Karpas-422 (cell line): Measurements from ENCODE around the gene KSR1. TPM values are rescaled to one million over a fixed set of nuclear protein-coding genes. Genes with fewer than 3 reads are reported as not detected.

Source experiments
- DNase-seq: peaks from one replicate; pipeline ENCODE4 v3.0.0-alpha.2; 2015
- H2AFZ ChIP-seq: fragments of 200-600 bp; sonication (generic); 2 replicates; pipeline ENCODE4 v1.6.1; 2014; ENCODE audit warnings: antibody characterized with exemption, low read length, mixed read lengths
- H3K27ac ChIP-seq: fragments of 200-600 bp; sonication (generic); 2 replicates; pipeline ENCODE4 v1.5.1; 2014; ENCODE audit warnings: mild to moderate bottlenecking, low read length, moderate library complexity
- H3K27me3 ChIP-seq: fragments of 200-600 bp; sonication (generic); 2 replicates; pipeline ENCODE4 v1.6.1; 2014; ENCODE audit warnings: low read length, mixed read lengths
- H3K36me3 ChIP-seq: fragments of 200-600 bp; sonication (generic); 2 replicates; pipeline ENCODE4 v1.6.1; 2014; ENCODE audit warnings: low read length, mixed read lengths; ENCODE audit not compliant: insufficient read depth
- H3K4me1 ChIP-seq: fragments of 200-600 bp; sonication (generic); 2 replicates; pipeline ENCODE4 v1.6.1; 2014; ENCODE audit warnings: mild to moderate bottlenecking, low read length, mixed read lengths
- H3K4me2 ChIP-seq: fragments of 200-600 bp; sonication (generic); 2 replicates; pipeline ENCODE4 v1.6.1; 2014; ENCODE audit warnings: low read length, low read depth, mild to moderate bottlenecking; ENCODE audit not compliant: poor library complexity, severe bottlenecking
- H3K4me3 ChIP-seq: fragments of 200-600 bp; sonication (generic); 2 replicates; pipeline ENCODE4 v1.5.1; 2014; ENCODE audit warnings: mild to moderate bottlenecking, antibody characterized with exemption, low read length, mixed read lengths
- H3K79me2 ChIP-seq: fragments of 200-600 bp; sonication (generic); 2 replicates; pipeline ENCODE4 v1.6.1; 2014; ENCODE audit warnings: mild to moderate bottlenecking, low read length, mixed read lengths
- H3K9ac ChIP-seq: fragments of 200-600 bp; sonication (generic); 2 replicates; pipeline ENCODE4 v1.6.0; 2014; ENCODE audit warnings: low read length
- H3K9me2 ChIP-seq: fragments of 200-600 bp; sonication (generic), shearing (Covaris generic); replicated peaks from 2 replicates; pipeline ENCODE4 v1.6.0; 2014; ENCODE audit warnings: mild to moderate bottlenecking, low read length, moderate library complexity; ENCODE audit not compliant: insufficient read depth
- H3K9me3 ChIP-seq: fragments of 300-700, 200-600 bp; sonication (generic); 2 replicates; pipeline ENCODE4 v1.6.1; 2014; ENCODE audit warnings: low read length, mixed read lengths
- H4K20me1 ChIP-seq: fragments of 200-600 bp; sonication (generic); 2 replicates; pipeline ENCODE4 v1.6.1; 2014; ENCODE audit warnings: mild to moderate bottlenecking, antibody characterized with exemption, low read length, low read depth; ENCODE audit not compliant: insufficient read depth
- total RNA-seq: library from RNA; depleted of rRNA; stranded (reverse); fragments of >200 nt; shearing (Covaris generic); gene quantifications from 2 replicates; pipeline ENCODE4 v1.2.3, GENCODE V29; 2014; ENCODE audit warnings: low replicate concordance

The KSR1 gene
- total RNA-seq, 1 experiment from 2014 or later: 0.52 TPM

DNA sequence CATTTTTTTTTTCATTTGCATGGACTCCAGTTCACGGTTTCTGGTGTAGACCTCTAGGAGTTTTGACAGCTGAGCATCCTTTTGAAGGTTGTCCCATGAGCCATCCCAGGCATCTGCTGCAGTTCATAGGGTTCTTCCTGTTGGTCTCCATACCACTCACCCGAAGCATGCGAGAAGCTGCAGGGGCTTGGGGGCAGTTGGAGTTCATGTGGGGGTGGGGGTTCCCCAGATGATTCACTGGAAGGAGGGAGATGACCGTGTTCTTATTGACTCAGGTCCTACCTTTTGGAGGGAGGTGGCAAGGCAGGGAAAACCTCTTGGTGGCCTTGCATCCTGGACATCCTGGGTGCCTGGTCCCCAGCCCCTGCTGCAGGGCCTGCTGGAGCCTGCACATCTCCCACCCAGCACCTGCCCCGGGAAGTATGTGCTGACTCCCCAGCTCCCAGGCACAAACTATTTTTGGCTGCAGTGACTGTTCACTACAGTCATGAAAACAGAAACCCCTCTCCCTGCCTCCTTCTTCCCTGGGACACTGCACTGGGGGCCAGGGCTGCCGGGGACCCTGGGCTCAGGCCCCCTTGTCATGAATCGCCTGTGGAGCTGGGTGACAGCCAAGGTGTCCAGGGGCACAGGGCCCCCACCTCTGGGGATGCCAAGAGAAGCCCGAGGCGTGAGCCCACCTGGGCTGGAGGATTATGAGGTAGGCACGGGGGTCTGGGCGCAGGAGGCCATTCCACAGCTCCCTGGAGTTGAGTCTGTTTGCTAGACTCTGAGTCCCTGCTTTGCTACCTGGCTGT, 109.8 kb downstream of the KSR1 start:
- Histone ChIP-seq H4K20me1 (no peaks in the 10 kb centered on the region), H3K9me3 (no peaks in the 10 kb centered on the region), H3K9ac (no peak overlapping the region), H3K9me2 (no peaks in the 10 kb centered on the region), H2AFZ (no peak overlapping the region), H3K4me2 (no peak overlapping the region), H3K27me3 (no peaks in the 10 kb centered on the region; the same call in 1 of the 2 replicates), H3K4me1 (no peaks in the 10 kb centered on the region), H3K4me3 (no peak overlapping the region), H3K27ac (no peak overlapping the region), H3K36me3 (no peaks in the 10 kb centered on the region), H3K79me2 (no peaks in the 10 kb centered on the region)
- DNase-seq: no peak

DNA sequence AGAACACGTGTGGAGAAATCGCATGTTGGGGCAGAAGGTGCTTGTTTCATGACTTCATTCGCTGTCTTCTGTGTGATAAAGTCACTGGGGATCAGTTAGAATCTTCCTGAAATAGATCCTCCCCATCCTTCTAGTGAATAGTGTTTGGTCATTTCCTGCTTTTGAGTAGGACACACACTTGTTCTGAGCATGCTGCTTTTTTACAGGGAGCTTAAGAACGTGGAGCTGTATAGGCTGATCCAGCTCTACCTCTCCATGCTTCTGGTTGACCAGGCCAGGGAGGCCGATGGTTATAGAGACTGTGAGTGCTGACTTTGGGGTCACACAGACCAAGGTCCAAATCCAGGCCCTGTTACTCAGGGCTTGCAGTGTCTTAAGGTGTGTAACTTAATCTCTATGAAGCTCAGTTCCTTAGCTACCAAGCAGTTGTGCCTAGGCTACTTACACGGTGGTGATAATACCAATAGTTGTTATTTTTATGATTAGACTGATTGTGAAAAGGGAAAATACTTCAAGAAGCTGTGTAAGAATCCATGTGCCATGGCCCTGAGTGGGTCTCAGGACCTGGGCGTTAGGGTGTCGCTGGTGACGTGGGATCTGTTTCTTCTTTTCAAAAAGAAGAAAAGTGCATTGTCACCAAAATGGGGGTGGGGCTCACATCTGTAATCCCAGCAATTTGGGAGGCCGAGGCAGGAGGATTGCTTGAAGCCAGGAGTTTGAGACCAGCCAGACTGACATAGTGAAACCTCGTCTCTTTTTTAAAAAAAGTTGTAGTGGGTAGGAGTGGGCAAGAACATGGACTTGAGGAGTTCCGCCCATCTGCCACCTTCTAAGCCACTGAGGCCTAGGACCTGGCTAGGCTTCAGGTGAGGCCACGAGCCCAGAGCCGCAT, 110.7 kb downstream of the KSR1 start:
- H4K20me1 ChIP-seq: no peaks in the 10 kb centered on the region
- no peak overlapping the region for H3K4me2 ChIP-seq
- no peak overlapping the region for H3K27ac ChIP-seq
- H3K9me3 ChIP-seq: no peaks in the 10 kb centered on the region
- no peaks in the 10 kb centered on the region for H3K4me1 ChIP-seq
- H3K9ac ChIP-seq: no peak overlapping the region
- no peaks in the 10 kb centered on the region for H3K27me3 ChIP-seq
- H3K4me3 ChIP-seq: no peak overlapping the region
- H2AFZ ChIP-seq: no peak overlapping the region
- no peak for DNase-seq
- no peaks in the 10 kb centered on the region for H3K9me2 ChIP-seq
- H3K36me3 ChIP-seq: no peaks in the 10 kb centered on the region
- no peaks in the 10 kb centered on the region for H3K79me2 ChIP-seq

DNA sequence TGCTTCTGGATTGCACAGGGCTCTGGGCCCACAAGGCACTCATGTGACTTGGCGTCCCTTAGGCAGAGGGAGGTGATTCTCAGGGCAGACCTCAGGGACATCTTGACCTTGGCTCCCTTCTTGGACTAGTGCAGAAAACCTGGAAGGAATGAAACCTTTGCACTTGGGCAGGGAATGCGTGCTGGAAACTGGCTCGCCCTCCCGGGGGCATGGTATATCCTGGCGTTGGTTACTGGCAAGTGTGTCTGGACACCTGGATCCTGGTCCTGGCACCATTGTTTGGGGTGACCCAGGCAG, 111.3 kb downstream of the KSR1 start:
- H4K20me1 ChIP-seq: no peaks in the 10 kb centered on the region

DNA sequence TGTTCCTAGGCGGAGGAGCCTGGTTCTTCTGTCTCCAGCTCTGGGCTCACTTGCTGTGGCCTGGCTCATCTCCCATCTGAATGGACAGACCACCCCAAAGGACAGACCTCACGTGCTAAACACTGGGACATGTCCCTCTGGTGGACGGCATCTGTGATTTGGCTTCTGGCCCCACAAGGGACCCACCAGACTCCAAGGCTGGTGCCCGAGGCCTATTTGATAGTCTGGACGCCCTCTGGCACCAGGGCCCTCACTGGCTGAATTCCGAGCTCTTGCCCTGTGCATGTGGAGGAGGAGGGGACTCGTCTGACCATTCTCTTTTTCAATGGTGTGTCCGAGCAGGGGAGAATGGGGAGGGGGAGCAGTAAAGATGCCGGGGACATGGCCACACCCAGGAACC, 112.0 kb downstream of the KSR1 start:
- Histone ChIP-seq H3K9me2 (no peaks in the 10 kb centered on the region), H3K9ac (no peak overlapping the region), H3K9me3 (no peaks in the 10 kb centered on the region), H3K27me3 (no peaks in the 10 kb centered on the region), H3K36me3 (no peaks in the 10 kb centered on the region), H3K4me1 (no peaks in the 10 kb centered on the region), H3K4me2 (no peak overlapping the region), H3K4me3 (no peak overlapping the region), H2AFZ (no peak overlapping the region), H4K20me1 (no peaks in the 10 kb centered on the region), H3K79me2 (no peaks in the 10 kb centered on the region), H3K27ac (no peak overlapping the region)
- no peak for DNase-seq

More for the DNA sequence above, 111.3 kb downstream of the KSR1 start:
- H3K9me2 ChIP-seq: no peaks in the 10 kb centered on the region
- no peaks in the 10 kb centered on the region for H3K36me3 ChIP-seq
- no peak overlapping the region for H2AFZ ChIP-seq
- H3K4me2 ChIP-seq: no peak overlapping the region
- H3K4me1 ChIP-seq: no peaks in the 10 kb centered on the region
- H3K9me3 ChIP-seq: no peaks in the 10 kb centered on the region
- H3K4me3 ChIP-seq: no peak overlapping the region
- DNase-seq: no peak
- H3K27me3 ChIP-seq: no peaks in the 10 kb centered on the region
- H3K9ac ChIP-seq: no peak overlapping the region
- no peak overlapping the region for H3K27ac ChIP-seq
- H3K79me2 ChIP-seq: no peaks in the 10 kb centered on the region

DNA sequence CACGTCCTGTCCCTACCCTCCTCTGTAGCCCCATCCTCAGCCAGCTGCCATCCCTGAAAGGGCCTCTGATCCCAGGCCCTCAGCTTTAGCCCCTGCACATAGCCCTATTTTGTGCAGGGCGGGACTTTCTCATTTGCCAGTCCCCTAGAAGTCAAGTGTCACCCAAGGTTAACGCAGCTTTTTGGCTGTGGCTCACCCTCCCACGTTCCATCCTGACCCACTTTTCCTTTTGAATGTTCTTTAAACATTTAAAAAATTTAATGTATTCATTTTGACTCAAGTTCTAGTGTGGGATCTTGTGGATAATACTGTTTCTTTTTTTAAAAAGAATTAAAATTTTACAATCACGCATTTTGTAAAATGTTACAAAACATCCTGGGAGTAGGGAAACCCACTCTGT, 112.6 kb downstream of the KSR1 start:
- no peaks in the 10 kb centered on the region for H3K9me3 ChIP-seq
- H3K79me2 ChIP-seq: no peaks in the 10 kb centered on the region
- no peaks in the 10 kb centered on the region for H3K4me1 ChIP-seq
- no peaks in the 10 kb centered on the region for H4K20me1 ChIP-seq
- no peaks in the 10 kb centered on the region for H3K36me3 ChIP-seq
- H3K9me2 ChIP-seq: no peaks in the 10 kb centered on the region
- H3K27ac ChIP-seq: no peak overlapping the region
- DNase-seq: no peak
- H3K4me2 ChIP-seq: no peak overlapping the region
- no peak overlapping the region for H3K9ac ChIP-seq
- no peak overlapping the region for H3K4me3 ChIP-seq
- H3K27me3 ChIP-seq: no peaks in the 10 kb centered on the region
- H2AFZ ChIP-seq: no peak overlapping the region

DNA sequence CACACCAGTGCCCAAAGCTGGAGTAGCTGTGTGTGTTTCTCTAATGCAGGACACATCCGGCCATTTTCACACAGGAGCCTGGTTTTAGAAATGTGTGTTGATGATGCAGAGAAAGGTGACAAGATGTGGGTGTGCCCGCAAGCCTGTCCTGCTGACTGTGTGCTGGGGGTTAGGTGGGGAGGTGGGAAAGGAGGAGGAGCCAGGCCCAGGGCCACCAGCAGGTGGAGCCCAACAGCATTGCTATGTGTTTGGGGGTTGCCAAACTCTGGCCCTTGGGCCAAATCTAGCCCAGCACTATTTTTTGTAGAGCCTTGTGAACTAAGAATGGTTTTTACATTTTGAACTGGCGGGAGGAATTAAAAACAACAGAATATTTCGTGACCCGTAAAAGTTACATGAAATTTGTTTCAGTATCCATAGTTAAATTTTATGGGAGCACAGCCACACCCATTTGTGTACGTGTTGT, 113.0 kb downstream of the KSR1 start:
- no peak overlapping the region for H3K27ac ChIP-seq
- H2AFZ ChIP-seq: no peak overlapping the region
- H3K4me1 ChIP-seq: no peaks in the 10 kb centered on the region
- no peaks in the 10 kb centered on the region for H3K27me3 ChIP-seq
- H3K9me2 ChIP-seq: no peaks in the 10 kb centered on the region
- no peak overlapping the region for H3K9ac ChIP-seq
- DNase-seq: peak; percentile 80
- no peaks in the 10 kb centered on the region for H3K79me2 ChIP-seq
- no peaks in the 10 kb centered on the region for H3K36me3 ChIP-seq
- H3K4me3 ChIP-seq: no peak overlapping the region
- H3K4me2 ChIP-seq: no peak overlapping the region
- H4K20me1 ChIP-seq: no peaks in the 10 kb centered on the region
- H3K9me3 ChIP-seq: no peaks in the 10 kb centered on the region

DNA sequence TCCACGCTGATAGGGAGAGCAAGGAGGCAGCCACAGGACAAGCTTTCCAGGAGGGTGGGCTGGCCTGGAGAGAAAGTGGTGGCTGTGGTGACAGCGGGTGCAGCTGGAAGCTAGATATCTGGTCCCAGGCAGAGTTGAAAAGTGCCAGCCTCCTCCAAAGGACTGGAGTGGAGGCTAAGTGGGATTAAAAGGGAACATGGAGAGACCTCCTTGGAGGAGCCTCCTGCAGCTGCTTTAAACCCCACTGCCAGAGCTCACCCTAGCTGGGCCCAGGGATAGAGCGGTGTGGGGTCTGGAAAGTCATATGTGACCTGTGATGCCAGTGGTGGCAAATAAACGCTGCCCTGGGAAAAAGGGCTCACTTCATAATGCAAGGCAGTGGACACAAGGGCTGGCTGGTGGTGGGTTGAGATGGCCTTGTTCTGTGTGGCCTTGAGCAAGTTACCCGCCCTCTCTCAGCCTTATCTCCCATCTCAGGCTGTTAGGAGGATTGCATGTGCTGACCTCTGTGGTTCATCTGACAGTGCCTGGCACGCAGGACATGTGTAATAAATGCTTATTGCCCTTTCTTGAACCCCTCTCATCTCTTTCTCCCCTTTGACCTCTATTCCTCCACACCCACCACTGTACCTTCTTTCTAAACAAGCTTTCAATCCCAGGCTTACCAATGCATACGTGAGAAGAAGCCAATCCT, 113.8 kb downstream of the KSR1 start:
- H3K9me3 ChIP-seq: no peaks in the 10 kb centered on the region
- H3K27ac ChIP-seq: no peak overlapping the region
- no peak overlapping the region for H3K9ac ChIP-seq
- no peak for DNase-seq
- H3K79me2 ChIP-seq: no peaks in the 10 kb centered on the region
- H2AFZ ChIP-seq: no peak overlapping the region
- no peaks in the 10 kb centered on the region for H3K27me3 ChIP-seq
- no peaks in the 10 kb centered on the region for H4K20me1 ChIP-seq
- no peaks in the 10 kb centered on the region for H3K4me1 ChIP-seq
- H3K36me3 ChIP-seq: no peaks in the 10 kb centered on the region
- H3K9me2 ChIP-seq: no peaks in the 10 kb centered on the region
- H3K4me3 ChIP-seq: no peak overlapping the region
- no peak overlapping the region for H3K4me2 ChIP-seq

DNA sequence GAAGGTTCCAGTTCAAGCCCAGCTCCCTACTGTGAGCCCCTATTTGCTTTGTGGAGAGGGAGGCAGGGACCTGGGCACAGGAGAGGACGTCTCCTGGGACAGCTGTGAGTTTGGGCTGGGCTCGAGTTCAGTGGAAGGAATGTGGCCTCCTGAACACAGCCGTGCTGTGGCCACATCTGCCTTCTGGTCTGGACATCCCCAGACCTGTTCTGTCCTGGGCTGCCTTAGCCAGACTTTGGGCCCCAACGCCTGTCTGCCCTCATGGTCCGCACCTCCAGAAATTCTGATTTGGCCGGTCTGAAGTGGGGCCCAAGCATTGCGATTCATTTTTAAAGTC, 114.3 kb downstream of the KSR1 start:
- DNase-seq: no peak
- H3K36me3 ChIP-seq: no peaks in the 10 kb centered on the region
- no peaks in the 10 kb centered on the region for H3K9me3 ChIP-seq
- H3K27me3 ChIP-seq: no peaks in the 10 kb centered on the region
- H3K4me3 ChIP-seq: no peak overlapping the region
- H4K20me1 ChIP-seq: no peaks in the 10 kb centered on the region
- H3K27ac ChIP-seq: no peak overlapping the region
- no peaks in the 10 kb centered on the region for H3K9me2 ChIP-seq
- no peaks in the 10 kb centered on the region for H3K4me1 ChIP-seq
- no peak overlapping the region for H3K4me2 ChIP-seq
- no peak overlapping the region for H2AFZ ChIP-seq
- no peak overlapping the region for H3K9ac ChIP-seq
- H3K79me2 ChIP-seq: no peaks in the 10 kb centered on the region
